Epithelial cell of proximal tubule (primary cell): ENCODE results near the gene KRCC1. TPM values are rescaled to one million over a fixed set of nuclear protein-coding genes. Genes with fewer than 3 reads are reported as not detected.
A peak's percentile ranks its signal among the peaks of the same experiment; 100 is the strongest.

Experiments used
- DNase-seq: peaks from one replicate; pipeline ENCODE4 v3.0.0-alpha.2; 2011; ENCODE audit warnings: low read depth
- H3K4me3 ChIP-seq: 2 replicates; pipeline ENCODE4 v1.5.1; 2011; ENCODE audit warnings: low read depth, mild to moderate bottlenecking, low read length
- total RNA-seq: library from RNA; depleted of rRNA; stranded (reverse); fragments of >200 nt; gene quantifications from 2 replicates; pipeline ENCODE4 v1.2.3, GENCODE V29; 2015
- TF ChIP-seq, protein P1 (sequence below): conservative IDR thresholded peaks from 2 replicates; pipeline ENCODE4 v1.5.1; 2012; ENCODE audit warnings: low read depth, mild to moderate bottlenecking, low read length

KRCC1 gene
- total RNA-seq, result 17.3 and 24.1 TPM in 2 replicates

- TF ChIP-seq, protein P1, sequence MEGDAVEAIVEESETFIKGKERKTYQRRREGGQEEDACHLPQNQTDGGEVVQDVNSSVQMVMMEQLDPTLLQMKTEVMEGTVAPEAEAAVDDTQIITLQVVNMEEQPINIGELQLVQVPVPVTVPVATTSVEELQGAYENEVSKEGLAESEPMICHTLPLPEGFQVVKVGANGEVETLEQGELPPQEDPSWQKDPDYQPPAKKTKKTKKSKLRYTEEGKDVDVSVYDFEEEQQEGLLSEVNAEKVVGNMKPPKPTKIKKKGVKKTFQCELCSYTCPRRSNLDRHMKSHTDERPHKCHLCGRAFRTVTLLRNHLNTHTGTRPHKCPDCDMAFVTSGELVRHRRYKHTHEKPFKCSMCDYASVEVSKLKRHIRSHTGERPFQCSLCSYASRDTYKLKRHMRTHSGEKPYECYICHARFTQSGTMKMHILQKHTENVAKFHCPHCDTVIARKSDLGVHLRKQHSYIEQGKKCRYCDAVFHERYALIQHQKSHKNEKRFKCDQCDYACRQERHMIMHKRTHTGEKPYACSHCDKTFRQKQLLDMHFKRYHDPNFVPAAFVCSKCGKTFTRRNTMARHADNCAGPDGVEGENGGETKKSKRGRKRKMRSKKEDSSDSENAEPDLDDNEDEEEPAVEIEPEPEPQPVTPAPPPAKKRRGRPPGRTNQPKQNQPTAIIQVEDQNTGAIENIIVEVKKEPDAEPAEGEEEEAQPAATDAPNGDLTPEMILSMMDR, result no peak
- DNase-seq, result peak; percentile 46
- peak within 1 kb of the TSS; percentile 91 for H3K4me3 ChIP-seq
Measured at GRCh38 chr2:88055371-88056128, at the start of gene KRCC1. TSS of gene KRCC1 (minus strand) at chr2:88055783. CDS start at chr2:88028563, 27,220 bp downstream.

GRCh38 chr2:88100489-88100858 is 44.9 kb upstream of the KRCC1 start:
- H3K4me3 ChIP-seq, result no peak overlapping the region
- TF ChIP-seq, protein P1, result no peak
- DNase-seq, result no peak

GRCh38 chr2:88099798-88100488 is 44.4 kb upstream of the KRCC1 start:
- TF ChIP-seq, protein P1, result no peak
- no peak overlapping the region for H3K4me3 ChIP-seq
- DNase-seq, result peak; percentile 84

DNA sequence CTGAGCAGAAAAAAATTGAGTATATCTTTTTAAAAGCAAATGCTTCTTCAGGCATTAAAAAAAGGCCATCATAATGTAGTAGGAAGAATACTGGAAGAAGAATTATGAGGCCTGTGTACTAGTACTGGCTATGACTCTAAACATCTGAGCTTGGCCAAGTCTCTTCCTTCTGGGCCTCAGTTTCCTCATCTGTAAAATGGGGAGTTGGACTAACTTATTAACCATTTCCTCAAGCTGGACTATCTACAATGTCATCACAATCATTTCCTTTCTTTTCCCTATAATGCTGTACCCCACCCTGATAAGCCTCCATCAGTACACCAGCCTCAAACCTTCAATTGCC is 42.9 kb upstream of the KRCC1 start:
- no peak for DNase-seq
- TF ChIP-seq, protein P1, result no peak

GRCh38 chr2:88097891-88098557 is 42.4 kb upstream of the KRCC1 start:
- TF ChIP-seq, protein P1, result no peak
- no peak for DNase-seq
- H3K4me3 ChIP-seq, result no peak overlapping the region

More for the DNA sequence above, 42.9 kb upstream of the KRCC1 start:
- no peak overlapping the region for H3K4me3 ChIP-seq

DNA sequence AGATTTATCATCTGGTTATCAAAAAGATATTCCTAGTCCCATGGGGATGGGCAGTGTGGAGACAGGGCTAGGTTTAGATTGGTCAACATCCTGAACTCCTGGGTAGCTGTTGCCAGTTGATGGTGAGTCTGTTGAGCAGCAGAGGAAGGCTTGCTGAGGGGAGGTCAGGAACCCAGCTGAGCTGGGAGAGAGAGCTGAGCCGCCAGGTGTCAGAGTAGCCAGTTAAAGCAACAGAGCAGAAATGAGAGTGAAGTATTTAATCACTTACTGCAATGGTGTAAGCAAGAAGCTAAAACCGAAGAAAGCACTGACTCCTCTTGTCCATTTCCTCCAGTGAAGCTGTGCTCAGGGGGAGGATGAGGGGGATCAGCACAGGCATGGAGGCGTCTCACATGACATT is 41.6 kb upstream of the KRCC1 start:
- no peak overlapping the region for H3K4me3 ChIP-seq
- DNase-seq, result no peak
- TF ChIP-seq, protein P1, result no peak
